Endothelial cell (in vitro differentiated cells): ENCODE results near the gene MOSPD2. TPM values are rescaled to one million over a fixed set of nuclear protein-coding genes. Genes with fewer than 3 reads are reported as not detected.

ENCODE experiments used
- DNase-seq: peaks from one replicate; pipeline ENCODE4 v3.0.0; 2021; ENCODE audit warnings: low spot score
- H3K27ac Mint-ChIP-seq: one replicate; pipeline ENCODE4 v1.8.0; 2021; ENCODE audit warnings: mixed read lengths, inconsistent platforms; ENCODE audit not compliant: unreplicated experiment
- H3K27me3 Mint-ChIP-seq: one replicate; pipeline ENCODE4 v1.8.0; 2021; ENCODE audit warnings: mild to moderate bottlenecking, moderate library complexity, mixed read lengths, inconsistent platforms; ENCODE audit not compliant: unreplicated experiment
- H3K36me3 Mint-ChIP-seq: one replicate; pipeline ENCODE4 v1.8.0; 2021; ENCODE audit warnings: mild to moderate bottlenecking, low read depth, mixed read lengths, inconsistent platforms; ENCODE audit not compliant: unreplicated experiment
- H3K4me1 Mint-ChIP-seq: one replicate; pipeline ENCODE4 v1.8.0; 2021; ENCODE audit warnings: mild to moderate bottlenecking, mixed read lengths, inconsistent platforms; ENCODE audit not compliant: unreplicated experiment
- H3K4me3 Mint-ChIP-seq: one replicate; pipeline ENCODE4 v1.8.0; 2021; ENCODE audit warnings: mild to moderate bottlenecking, mixed read lengths, inconsistent platforms; ENCODE audit not compliant: unreplicated experiment
- H3K9me3 Mint-ChIP-seq: one replicate; pipeline ENCODE4 v1.8.0; 2021; ENCODE audit warnings: mixed read lengths, inconsistent platforms; ENCODE audit not compliant: unreplicated experiment
- total RNA-seq: library from RNA; stranded (reverse); fragmentation: NEBNext Ultra II Directional; extraction: Animal tissue kit (Norgen Biotek cat#: 25700); gene quantifications from one replicate; pipeline ENCODE4 v1.2.1, GENCODE V29; 2021; ENCODE audit not compliant: unreplicated experiment
- TF ChIP-seq, protein P1 (sequence below): fragments of 200-600 bp; sonication (generic); IDR thresholded peaks from one replicate; pipeline ENCODE4 v1.5.0; 2021; ENCODE audit warnings: antibody characterized with exemption; ENCODE audit not compliant: unreplicated experiment

Gene MOSPD2
- total RNA-seq, 1 donor from 2014 or later = 10.0 TPM

DNA sequence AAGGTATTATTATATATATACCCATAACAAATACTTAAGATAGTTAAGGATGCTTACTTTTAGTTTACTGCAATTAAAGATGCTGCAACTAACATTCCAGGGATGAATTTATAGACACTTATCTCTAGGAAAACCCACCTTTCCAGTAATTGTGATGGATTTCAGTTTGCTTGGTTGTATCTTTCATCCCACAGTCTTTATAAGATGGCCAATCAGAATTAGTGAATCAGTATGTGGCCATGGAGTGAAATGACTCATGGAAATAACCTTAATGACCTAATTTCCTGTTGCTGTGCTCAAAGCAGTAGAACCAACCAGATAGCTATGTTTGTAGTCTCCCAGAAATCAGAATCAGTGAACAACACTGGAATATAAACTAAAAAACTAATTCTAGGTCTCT, 26.4 kb downstream of the MOSPD2 start:
- DNase-seq = no peak

DNA sequence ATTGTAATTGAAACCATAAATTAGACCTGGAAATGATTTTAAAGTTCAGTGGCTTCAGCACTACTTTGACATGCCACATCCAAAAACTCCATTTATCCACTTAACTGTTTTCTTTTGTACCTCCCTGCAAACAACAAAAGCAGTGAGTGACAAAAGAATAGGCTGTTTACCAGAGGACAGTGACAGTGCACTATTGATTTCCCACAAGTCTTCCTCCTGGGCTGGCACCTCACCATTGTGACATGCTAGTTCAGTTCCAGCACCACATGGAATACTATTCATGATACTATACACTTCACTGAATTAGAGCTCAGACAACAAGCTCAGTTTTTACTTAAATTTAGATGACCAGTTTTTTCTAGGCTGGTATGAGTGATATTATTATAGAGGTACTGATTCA, 29.3 kb downstream of the MOSPD2 start:
- H3K27ac Mint-ChIP-seq = no peak overlapping the region
- TF ChIP-seq, protein P1, sequence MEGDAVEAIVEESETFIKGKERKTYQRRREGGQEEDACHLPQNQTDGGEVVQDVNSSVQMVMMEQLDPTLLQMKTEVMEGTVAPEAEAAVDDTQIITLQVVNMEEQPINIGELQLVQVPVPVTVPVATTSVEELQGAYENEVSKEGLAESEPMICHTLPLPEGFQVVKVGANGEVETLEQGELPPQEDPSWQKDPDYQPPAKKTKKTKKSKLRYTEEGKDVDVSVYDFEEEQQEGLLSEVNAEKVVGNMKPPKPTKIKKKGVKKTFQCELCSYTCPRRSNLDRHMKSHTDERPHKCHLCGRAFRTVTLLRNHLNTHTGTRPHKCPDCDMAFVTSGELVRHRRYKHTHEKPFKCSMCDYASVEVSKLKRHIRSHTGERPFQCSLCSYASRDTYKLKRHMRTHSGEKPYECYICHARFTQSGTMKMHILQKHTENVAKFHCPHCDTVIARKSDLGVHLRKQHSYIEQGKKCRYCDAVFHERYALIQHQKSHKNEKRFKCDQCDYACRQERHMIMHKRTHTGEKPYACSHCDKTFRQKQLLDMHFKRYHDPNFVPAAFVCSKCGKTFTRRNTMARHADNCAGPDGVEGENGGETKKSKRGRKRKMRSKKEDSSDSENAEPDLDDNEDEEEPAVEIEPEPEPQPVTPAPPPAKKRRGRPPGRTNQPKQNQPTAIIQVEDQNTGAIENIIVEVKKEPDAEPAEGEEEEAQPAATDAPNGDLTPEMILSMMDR = no peak

More for the DNA sequence above, 26.4 kb downstream of the MOSPD2 start:
- no peaks in the 10 kb centered on the region for H3K9me3 Mint-ChIP-seq
- TF ChIP-seq, protein P1 = no peak
- H3K36me3 Mint-ChIP-seq = peaks cover 2% of the 10 kb centered on the region
- no peak overlapping the region for H3K27ac Mint-ChIP-seq
- no peaks in the 10 kb centered on the region for H3K27me3 Mint-ChIP-seq
- H3K4me1 Mint-ChIP-seq = no peaks in the 10 kb centered on the region
- H3K4me3 Mint-ChIP-seq = no peak overlapping the region

DNA sequence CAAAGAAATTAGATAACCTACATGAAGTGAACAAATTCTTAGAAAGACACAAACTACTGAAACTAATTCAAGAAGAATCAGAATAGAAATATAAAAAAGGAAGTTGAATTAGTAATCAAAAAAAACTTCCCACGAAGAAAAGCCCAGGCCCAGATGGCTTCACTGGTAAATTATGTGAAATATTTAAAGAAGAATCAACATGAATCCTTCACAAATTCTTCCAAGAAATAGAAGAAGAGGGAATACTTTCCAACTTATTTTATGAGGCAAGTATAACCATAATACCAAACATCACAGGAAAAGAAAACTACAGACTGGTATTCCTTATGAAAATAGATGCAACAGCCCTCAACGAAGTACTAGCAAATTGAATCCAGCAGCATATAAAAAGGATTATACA, 30.7 kb downstream of the MOSPD2 start:
- Mint-ChIP-seq H3K27ac (no peak overlapping the region), H3K9me3 (no peaks in the 10 kb centered on the region), H3K4me1 (no peaks in the 10 kb centered on the region), H3K4me3 (no peak overlapping the region), H3K36me3 (peaks cover 6% of the 10 kb centered on the region), H3K27me3 (no peaks in the 10 kb centered on the region)
- no peak for DNase-seq
- TF ChIP-seq, protein P1 = no peak

More for the DNA sequence above, 29.3 kb downstream of the MOSPD2 start:
- Mint-ChIP-seq H3K4me3 (no peak overlapping the region), H3K4me1 (no peaks in the 10 kb centered on the region), H3K27me3 (no peaks in the 10 kb centered on the region), H3K36me3 (peaks cover 6% of the 10 kb centered on the region), H3K9me3 (no peaks in the 10 kb centered on the region)
- DNase-seq = no peak

GRCh38 chrX:14913241-14913640, 40.0 kb downstream of the MOSPD2 start:
- TF ChIP-seq, protein P1 = no peak
- Mint-ChIP-seq H3K27ac (peak overlapping the region; percentile 9), H3K36me3 (peaks cover 6% of the 10 kb centered on the region), H3K9me3 (no peaks in the 10 kb centered on the region), H3K4me3 (no peak overlapping the region), H3K4me1 (no peaks in the 10 kb centered on the region), H3K27me3 (no peaks in the 10 kb centered on the region)
- no peak for DNase-seq

GRCh38 chrX:14915596-14915995, 42.4 kb downstream of the MOSPD2 start:
- TF ChIP-seq, protein P1 = no peak
- no peaks in the 10 kb centered on the region for H3K4me1 Mint-ChIP-seq
- no peak overlapping the region for H3K4me3 Mint-ChIP-seq
- no peak overlapping the region for H3K27ac Mint-ChIP-seq
- H3K9me3 Mint-ChIP-seq = no peaks in the 10 kb centered on the region
- no peaks in the 10 kb centered on the region for H3K27me3 Mint-ChIP-seq
- DNase-seq = no peak
- peaks cover 6% of the 10 kb centered on the region for H3K36me3 Mint-ChIP-seq
